Activated T-cell treated with anti-CD3 and anti-CD28 coated beads, Interleukin-2, amount 50 U/mL, for 4 hours (primary cell): ENCODE results near the gene NR5A1. TPM values are rescaled to one million over a fixed set of nuclear protein-coding genes. Genes with fewer than 3 reads are reported as not detected.

Source experiments
- ATAC-seq, 2 donors: fragments of 200-7000 bp; cut with Tn5 transposase; one replicate each; pipeline ENCODE4 v1.10.0; 2021
- DNase-seq: peaks from one replicate; pipeline ENCODE4 v3.0.0-alpha.2; 2020
- H3K27me3 Mint-ChIP-seq: one replicate; pipeline ENCODE4 v1.8.0; 2021; ENCODE audit warnings: low read depth, mixed read lengths
- H3K36me3 Mint-ChIP-seq: one replicate; pipeline ENCODE4 v1.8.0; 2022; ENCODE audit warnings: mixed read lengths; ENCODE audit not compliant: insufficient read depth
- H3K4me1 Mint-ChIP-seq: one replicate; pipeline ENCODE4 v1.8.0; 2021; ENCODE audit warnings: low read depth, mixed read lengths
- H3K4me3 Mint-ChIP-seq: one replicate; pipeline ENCODE4 v1.8.0; 2021; ENCODE audit warnings: mild to moderate bottlenecking, moderate library complexity, mixed read lengths
- H3K9me3 Mint-ChIP-seq: one replicate; pipeline ENCODE4 v1.8.0; 2021; ENCODE audit warnings: mixed read lengths
- total RNA-seq, 3 donors: library from RNA; stranded (reverse); gene quantifications; one replicate each; pipeline ENCODE4 v1.2.1, GENCODE V29; 2021

Gene NR5A1
- total RNA-seq, 3 donors from 2014 or later: 0.08 to 0.16 (median 0.15) TPM

- no peaks in the 10 kb centered on the region for H3K36me3 Mint-ChIP-seq
- ATAC-seq (no peak), DNase-seq (no peak)
- no peaks in the 10 kb centered on the region for H3K9me3 Mint-ChIP-seq
- H3K27me3 Mint-ChIP-seq: peaks cover 19% of the 10 kb centered on the region
- H3K4me1 Mint-ChIP-seq: peaks cover 10% of the 10 kb centered on the region
- no peak overlapping the region for H3K4me3 Mint-ChIP-seq
These were observed 9.2 kb downstream of the NR5A1 start for GRCh38 chr9:124498040-124498439.

- Mint-ChIP-seq H3K4me3 (no peak overlapping the region), H3K36me3 (no peaks in the 10 kb centered on the region), H3K9me3 (no peaks in the 10 kb centered on the region), H3K4me1 (peaks cover 10% of the 10 kb centered on the region), H3K27me3 (peaks cover 18% of the 10 kb centered on the region)
- no peak for DNase-seq
- no peak for ATAC-seq
These were observed 9.8 kb downstream of the NR5A1 start for GRCh38 chr9:124497441-124497840.

GRCh38 chr9:124496463-124496862 lies 10.7 kb downstream of the NR5A1 start:
- Mint-ChIP-seq H3K4me3 (no peak overlapping the region), H3K36me3 (no peaks in the 10 kb centered on the region), H3K4me1 (peaks cover 10% of the 10 kb centered on the region), H3K9me3 (no peaks in the 10 kb centered on the region), H3K27me3 (peaks cover 12% of the 10 kb centered on the region)
- ATAC-seq (no peak), DNase-seq (no peak)

GRCh38 chr9:124496075-124496449 lies 11.1 kb downstream of the NR5A1 start:
- DNase-seq: no peak
- Mint-ChIP-seq H3K27me3 (peaks cover 12% of the 10 kb centered on the region), H3K4me3 (no peak overlapping the region), H3K36me3 (no peaks in the 10 kb centered on the region), H3K4me1 (peaks cover 10% of the 10 kb centered on the region), H3K9me3 (no peaks in the 10 kb centered on the region)
- no peak for ATAC-seq

GRCh38 chr9:124495126-124496074 lies 11.8 kb downstream of the NR5A1 start:
- Mint-ChIP-seq H3K4me1 (peaks cover 10% of the 10 kb centered on the region), H3K36me3 (no peaks in the 10 kb centered on the region), H3K27me3 (peaks cover 8% of the 10 kb centered on the region), H3K4me3 (no peak overlapping the region), H3K9me3 (no peaks in the 10 kb centered on the region)
- no peak for DNase-seq
- ATAC-seq: no peak

GRCh38 chr9:124493794-124494479 lies 13.3 kb downstream of the NR5A1 start:
- no peaks in the 10 kb centered on the region for H3K9me3 Mint-ChIP-seq
- ATAC-seq (no peak), DNase-seq (no peak)
- H3K27me3 Mint-ChIP-seq: peaks cover 4% of the 10 kb centered on the region
- peaks cover 8% of the 10 kb centered on the region for H3K4me1 Mint-ChIP-seq
- no peaks in the 10 kb centered on the region for H3K36me3 Mint-ChIP-seq
- no peak overlapping the region for H3K4me3 Mint-ChIP-seq

GRCh38 chr9:124493218-124493617 lies 14.0 kb downstream of the NR5A1 start:
- H3K4me1 Mint-ChIP-seq: peaks cover 8% of the 10 kb centered on the region
- DNase-seq: no peak
- H3K36me3 Mint-ChIP-seq: no peaks in the 10 kb centered on the region
- H3K27me3 Mint-ChIP-seq: peaks cover 4% of the 10 kb centered on the region
- ATAC-seq: no peak
- H3K4me3 Mint-ChIP-seq: no peak overlapping the region
- H3K9me3 Mint-ChIP-seq: no peaks in the 10 kb centered on the region

- Mint-ChIP-seq H3K36me3 (no peaks in the 10 kb centered on the region), H3K4me3 (no peak overlapping the region), H3K27me3 (peaks cover 4% of the 10 kb centered on the region), H3K9me3 (no peaks in the 10 kb centered on the region), H3K4me1 (peaks cover 8% of the 10 kb centered on the region)
- ATAC-seq (no peak), DNase-seq (no peak)
These were observed 14.4 kb downstream of the NR5A1 start for GRCh38 chr9:124492818-124493217.

GRCh38 chr9:124491049-124491975 lies 15.9 kb downstream of the NR5A1 start:
- Mint-ChIP-seq H3K4me3 (no peak overlapping the region), H3K27me3 (peaks cover 2% of the 10 kb centered on the region), H3K36me3 (no peaks in the 10 kb centered on the region), H3K9me3 (no peaks in the 10 kb centered on the region), H3K4me1 (peaks cover 7% of the 10 kb centered on the region)
- DNase-seq (no peak), ATAC-seq (no peak)

- ATAC-seq (no peak), DNase-seq (no peak)
- Mint-ChIP-seq H3K36me3 (no peaks in the 10 kb centered on the region), H3K4me3 (no peak overlapping the region), H3K4me1 (no peaks in the 10 kb centered on the region), H3K27me3 (no peaks in the 10 kb centered on the region), H3K9me3 (no peaks in the 10 kb centered on the region)
These were observed 17.2 kb downstream of the NR5A1 start for GRCh38 chr9:124490004-124490403.

- H3K9me3 Mint-ChIP-seq: no peaks in the 10 kb centered on the region
These were observed 18.0 kb downstream of the NR5A1 start for GRCh38 chr9:124489222-124489621.

GRCh38 chr9:124488641-124489210 lies 18.5 kb downstream of the NR5A1 start:
- H3K4me3 Mint-ChIP-seq: no peak overlapping the region
- H3K36me3 Mint-ChIP-seq: no peaks in the 10 kb centered on the region
- DNase-seq (no peak), ATAC-seq (no peak)
- no peaks in the 10 kb centered on the region for H3K4me1 Mint-ChIP-seq
- H3K27me3 Mint-ChIP-seq: no peaks in the 10 kb centered on the region
- H3K9me3 Mint-ChIP-seq: no peaks in the 10 kb centered on the region

More at GRCh38 chr9:124489222-124489621, 18.0 kb downstream of the NR5A1 start:
- ATAC-seq (no peak), DNase-seq (no peak)
- no peaks in the 10 kb centered on the region for H3K4me1 Mint-ChIP-seq
- no peak overlapping the region for H3K4me3 Mint-ChIP-seq
- no peaks in the 10 kb centered on the region for H3K36me3 Mint-ChIP-seq
- no peaks in the 10 kb centered on the region for H3K27me3 Mint-ChIP-seq

GRCh38 chr9:124487260-124488182 lies 19.7 kb downstream of the NR5A1 start:
- Mint-ChIP-seq H3K4me3 (no peak overlapping the region), H3K27me3 (no peaks in the 10 kb centered on the region), H3K9me3 (no peaks in the 10 kb centered on the region), H3K36me3 (no peaks in the 10 kb centered on the region), H3K4me1 (no peaks in the 10 kb centered on the region)
- ATAC-seq (no peak), DNase-seq (no peak)
